Measurements from ENCODE around the gene MAOB.

The MAOB gene

DNA sequence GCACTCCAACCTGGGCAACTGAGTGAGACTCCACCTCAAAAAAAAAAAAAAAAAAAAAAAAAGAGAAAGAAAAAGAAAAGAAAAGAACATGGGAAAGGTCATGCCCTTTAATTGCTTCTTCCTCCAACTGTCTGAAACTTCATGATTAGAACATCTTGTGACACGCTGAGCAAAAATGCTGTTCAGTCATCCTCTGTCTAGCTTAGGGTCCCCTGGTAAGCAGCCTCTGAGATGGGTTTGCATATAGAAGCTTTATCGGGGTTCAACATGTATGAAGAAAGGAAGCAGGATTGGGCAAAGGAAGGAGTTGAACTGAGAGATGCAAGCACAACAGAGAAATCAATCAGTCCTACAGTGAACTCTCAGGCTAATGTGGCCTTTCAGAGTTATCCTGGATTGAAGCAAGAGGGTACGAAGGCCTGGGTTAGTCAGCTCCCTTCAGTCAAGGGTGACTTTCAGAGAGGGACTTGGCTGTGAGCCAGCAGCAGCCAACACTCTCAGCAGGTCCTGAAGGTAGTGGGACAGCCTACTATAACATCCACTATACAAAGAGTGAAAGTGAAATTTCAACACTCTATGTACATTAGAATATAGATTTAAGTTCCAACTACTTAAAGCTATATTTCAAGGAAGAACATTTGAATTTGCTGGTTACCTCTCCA, 11.4 kb downstream of the MAOB start:
- H3K4me3 ChIP-seq (replicated peaks; ENCODE audit: insufficient read depth, low read length), result no peak overlapping the region
- H3K27ac ChIP-seq (replicated peaks), result no peak overlapping the region
- no peaks in the 10 kb centered on the region for H3K27me3 ChIP-seq (ENCODE audit: insufficient read depth, poor library complexity, severe bottlenecking)
- TF ChIP-seq SPI1 (IDR thresholded peaks at IDR 0.05; ENCODE audit: borderline replicate concordance, low read depth), result no peak
- TF ChIP-seq POLR2AphosphoS5 (IDR thresholded peaks at IDR 0.05; ENCODE audit: low read depth), result no peak
- no peak for TF ChIP-seq REST (IDR thresholded peaks at IDR 0.05; ENCODE audit: insufficient replicate concordance, low read depth)
- TF ChIP-seq GABPA (IDR thresholded peaks at IDR 0.05; ENCODE audit: low read depth), result no peak
- TF ChIP-seq CTCF (IDR thresholded peaks at IDR 0.05; ENCODE audit: insufficient read depth, low read length), result no peak
- DNase-seq (ENCODE audit: low read depth in 1 of 2, low spot score in 1 of 2), result no peak

- no peak for DNase-seq (ENCODE audit: low read depth in 1 of 2, low spot score in 1 of 2)
- H3K27ac ChIP-seq (replicated peaks), result no peak overlapping the region
- no peak for TF ChIP-seq CTCF (IDR thresholded peaks at IDR 0.05; ENCODE audit: insufficient read depth, low read length)
- no peak for TF ChIP-seq SPI1 (IDR thresholded peaks at IDR 0.05; ENCODE audit: borderline replicate concordance, low read depth)
- no peak for TF ChIP-seq GABPA (IDR thresholded peaks at IDR 0.05; ENCODE audit: low read depth)
- no peak for TF ChIP-seq POLR2AphosphoS5 (IDR thresholded peaks at IDR 0.05; ENCODE audit: low read depth)
- no peak for TF ChIP-seq REST (IDR thresholded peaks at IDR 0.05; ENCODE audit: insufficient replicate concordance, low read depth)
These were observed 12.2 kb downstream of the MAOB start for GRCh38 chrX:43870011-43870410.

DNA sequence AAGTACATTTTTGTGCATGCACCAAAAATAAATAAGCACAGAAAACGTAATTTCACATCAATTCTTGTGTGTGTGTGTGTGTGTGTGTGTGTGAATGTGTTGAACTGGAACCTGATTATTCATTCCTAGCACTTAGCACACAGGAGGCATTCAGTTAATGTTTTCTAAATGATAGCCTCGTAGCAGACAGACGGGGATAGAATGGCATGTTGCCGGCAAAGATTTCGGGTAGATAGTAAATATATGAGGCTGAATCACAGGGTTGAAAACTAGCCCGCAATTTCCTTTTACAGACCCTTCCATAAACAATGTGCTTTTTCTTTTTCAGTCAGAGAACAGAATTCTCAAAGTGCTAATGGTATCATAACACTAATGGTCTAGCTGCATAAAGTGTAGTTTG, 13.5 kb downstream of the MAOB start:
- H3K27me3 ChIP-seq (ENCODE audit: insufficient read depth, poor library complexity, severe bottlenecking), result no peaks in the 10 kb centered on the region
- H3K4me3 ChIP-seq (replicated peaks; ENCODE audit: insufficient read depth, low read length), result no peak overlapping the region
- DNase-seq (ENCODE audit: low read depth in 1 of 2, low spot score in 1 of 2), result no peak
- TF ChIP-seq GABPA (IDR thresholded peaks at IDR 0.05; ENCODE audit: low read depth), result no peak
- no peak for TF ChIP-seq POLR2AphosphoS5 (IDR thresholded peaks at IDR 0.05; ENCODE audit: low read depth)
- TF ChIP-seq CTCF (IDR thresholded peaks at IDR 0.05; ENCODE audit: insufficient read depth, low read length), result no peak
- no peak for TF ChIP-seq REST (IDR thresholded peaks at IDR 0.05; ENCODE audit: insufficient replicate concordance, low read depth)
- TF ChIP-seq SPI1 (IDR thresholded peaks at IDR 0.05; ENCODE audit: borderline replicate concordance, low read depth), result no peak
- no peak overlapping the region for H3K27ac ChIP-seq (replicated peaks)

More at GRCh38 chrX:43870011-43870410, 12.2 kb downstream of the MAOB start:
- H3K27me3 ChIP-seq (ENCODE audit: insufficient read depth, poor library complexity, severe bottlenecking), result no peaks in the 10 kb centered on the region
- H3K4me3 ChIP-seq (replicated peaks; ENCODE audit: insufficient read depth, low read length), result no peak overlapping the region
